Osteoblast (primary cell): ENCODE results near the gene XAGE1B. TPM values are rescaled to one million over a fixed set of nuclear protein-coding genes. Genes with fewer than 3 reads are reported as not detected.
"Not testable (repeated sequence)": the region's sequence is repeated elsewhere in the genome, so short reads cannot be mapped to it uniquely, and the experiment has no call there.

Experiments used
- DNase-seq: peaks from one replicate; pipeline ENCODE4 v3.0.0; 2011; ENCODE audit warnings: low spot score, mixed read lengths; ENCODE audit not compliant: insufficient read length; ENCODE audit errors: missing footprints
- H2AFZ ChIP-seq: 2 replicates; pipeline ENCODE4 v1.6.0; 2011; ENCODE audit warnings: mild to moderate bottlenecking, low read length
- H3K27ac ChIP-seq: 2 replicates; pipeline ENCODE4 v1.5.1; 2011; ENCODE audit warnings: mild to moderate bottlenecking, low read depth, low read length, moderate library complexity
- H3K27me3 ChIP-seq: 2 replicates; pipeline ENCODE4 v1.6.0; 2012; ENCODE audit warnings: mild to moderate bottlenecking, control low read depth, inconsistent platforms, low read length, moderate library complexity; ENCODE audit not compliant: insufficient read depth
- H3K36me3 ChIP-seq: 2 replicates; pipeline ENCODE4 v1.5.1; 2011; ENCODE audit warnings: mild to moderate bottlenecking, low read length, control low read depth, moderate library complexity; ENCODE audit not compliant: insufficient read depth
- H3K4me1 ChIP-seq: 2 replicates; pipeline ENCODE4 v1.5.1; 2011; ENCODE audit warnings: mild to moderate bottlenecking, low read length, control low read depth, moderate library complexity; ENCODE audit not compliant: insufficient read depth
- H3K4me2 ChIP-seq: 2 replicates; pipeline ENCODE4 v1.6.0; 2011; ENCODE audit warnings: mild to moderate bottlenecking, low read length; ENCODE audit not compliant: insufficient read depth
- H3K4me3 ChIP-seq: fragments of 200-600 bp; sonication (generic); 3 replicates; pipeline ENCODE4 v1.5.1; 2012; ENCODE audit warnings: mild to moderate bottlenecking, low read length, inconsistent platforms; ENCODE audit not compliant: insufficient read depth
- H3K79me2 ChIP-seq: 2 replicates; pipeline ENCODE4 v1.6.0; 2012; ENCODE audit warnings: mild to moderate bottlenecking, low read length, control low read depth, inconsistent platforms; ENCODE audit not compliant: insufficient read depth
- H3K9me3 ChIP-seq: 2 replicates; pipeline ENCODE4 v1.5.1; 2011; ENCODE audit warnings: low read depth, low read length, control low read depth
- H4K20me1 ChIP-seq: 2 replicates; pipeline ENCODE4 v1.6.0; 2012; ENCODE audit warnings: mild to moderate bottlenecking, low read length, control low read depth; ENCODE audit not compliant: insufficient read depth
- small RNA-seq: library from RNA; depleted of rRNA; stranded (forward); fragments of <200 nt; gene quantifications from one replicate; pipeline ENCODE3, GENCODE V24; 2012
- total RNA-seq: library from RNA; depleted of rRNA; stranded (reverse); fragments of >200 nt; gene quantifications from 2 replicates; pipeline ENCODE4 v1.2.3, GENCODE V29; 2012

XAGE1B gene
- total RNA-seq, 1 donor, result not detected

- H3K79me2 ChIP-seq, H3K4me2 ChIP-seq, H3K4me3 ChIP-seq, H3K9me3 ChIP-seq, H3K4me1 ChIP-seq, DNase-seq, H2AFZ ChIP-seq, H4K20me1 ChIP-seq, H3K27me3 ChIP-seq, H3K36me3 ChIP-seq, H3K27ac ChIP-seq: not testable (repeated sequence)
Measured at GRCh38 chrX:52471301-52471700, 45.6 kb downstream of the XAGE1B start.

Small RNA genes lying within 50 kb of the gene (small RNA-seq; reads per million reads assigned to genes)
- gene BX510359.8 (not detected), gene RBM22P7 (not detected)

Other genes starting within 250 kb of the XAGE1B start
- not detected in 2 replicates for gene XAGE2, start 148.0 kb downstream of the XAGE1B start, total RNA-seq
- not detected in 2 replicates for gene XAGE1A, start 21.3 kb downstream of the XAGE1B start, total RNA-seq
- not detected in 2 replicates for gene SSX7, start 137.8 kb upstream of the XAGE1B start, total RNA-seq
- not detected in 2 replicates for gene SSX2, start 190.1 kb upstream of the XAGE1B start, total RNA-seq
- not detected in 2 replicates for gene SSX2B, start 234.2 kb upstream of the XAGE1B start, total RNA-seq